G401.6 (cell line): ENCODE results near the gene CMA1.
"Not testable (repeated sequence)": the region's sequence is repeated elsewhere in the genome, so short reads cannot be mapped to it uniquely, and the experiment has no call there.

Experiments
- FAIRE-seq: peaks from 2 replicates; lab custom pipeline; 2012; peaks lifted over from hg19 to GRCh38; lab: Jason Lieb, UNC

Gene CMA1, protein sequence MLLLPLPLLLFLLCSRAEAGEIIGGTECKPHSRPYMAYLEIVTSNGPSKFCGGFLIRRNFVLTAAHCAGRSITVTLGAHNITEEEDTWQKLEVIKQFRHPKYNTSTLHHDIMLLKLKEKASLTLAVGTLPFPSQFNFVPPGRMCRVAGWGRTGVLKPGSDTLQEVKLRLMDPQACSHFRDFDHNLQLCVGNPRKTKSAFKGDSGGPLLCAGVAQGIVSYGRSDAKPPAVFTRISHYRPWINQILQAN

DNA sequence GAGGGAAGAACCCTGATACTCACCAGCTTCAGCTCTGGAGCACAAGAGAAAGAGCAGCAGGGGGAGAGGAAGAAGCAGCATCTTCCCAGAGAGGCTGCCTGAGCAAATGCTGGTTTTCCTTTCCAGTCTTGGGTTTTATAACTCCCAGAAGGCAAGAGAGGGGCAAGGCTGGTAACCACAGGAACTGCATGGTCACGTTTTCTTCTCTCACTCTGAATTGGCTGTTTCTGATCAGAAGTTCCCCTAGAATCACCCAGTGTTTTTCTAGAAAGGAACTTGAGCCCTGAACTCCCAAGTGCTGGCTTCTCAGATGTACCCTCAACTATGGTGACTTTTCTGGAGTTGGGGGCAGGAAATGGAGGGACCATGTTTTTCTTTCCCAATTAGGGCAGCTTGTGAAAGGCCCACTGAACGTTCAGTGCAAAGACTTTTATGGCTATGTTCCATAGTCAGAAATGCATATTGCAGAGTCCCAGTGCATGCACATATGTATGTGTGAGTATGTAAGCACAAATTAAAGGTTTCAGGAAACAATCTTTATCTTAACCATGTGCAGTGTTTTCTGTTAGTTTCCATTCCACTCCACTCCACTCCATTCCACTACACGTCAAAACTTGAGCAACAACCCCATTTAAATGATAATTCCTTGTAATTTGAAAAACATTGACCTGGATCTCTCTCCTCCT lies at the start of gene CMA1:
CMA1 (minus strand) TSS at position 111 of the 686 bp plus-strand sequence; CDS start at position 81, 30 bp downstream.
- no peak for FAIRE-seq

DNA sequence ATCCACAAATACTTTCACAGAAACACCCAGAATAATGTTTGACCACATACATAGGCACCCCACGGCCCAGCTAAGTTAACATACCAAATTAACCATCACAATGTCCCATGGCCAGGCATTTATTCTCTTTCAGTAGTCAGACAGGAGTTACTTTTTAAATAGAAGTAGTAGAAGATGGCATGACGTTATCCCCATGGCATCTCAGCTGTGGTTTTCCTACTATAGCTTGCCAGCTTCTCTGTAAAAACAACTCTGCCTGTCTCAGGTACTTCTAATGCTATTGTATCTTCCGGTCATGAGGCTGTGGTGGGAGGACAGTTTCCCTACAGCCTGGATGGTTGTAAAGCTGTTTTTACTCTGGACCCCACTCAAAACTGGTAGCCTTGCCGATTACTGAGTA lies 48.7 kb upstream of the CMA1 start:
- FAIRE-seq, result no peak

DNA sequence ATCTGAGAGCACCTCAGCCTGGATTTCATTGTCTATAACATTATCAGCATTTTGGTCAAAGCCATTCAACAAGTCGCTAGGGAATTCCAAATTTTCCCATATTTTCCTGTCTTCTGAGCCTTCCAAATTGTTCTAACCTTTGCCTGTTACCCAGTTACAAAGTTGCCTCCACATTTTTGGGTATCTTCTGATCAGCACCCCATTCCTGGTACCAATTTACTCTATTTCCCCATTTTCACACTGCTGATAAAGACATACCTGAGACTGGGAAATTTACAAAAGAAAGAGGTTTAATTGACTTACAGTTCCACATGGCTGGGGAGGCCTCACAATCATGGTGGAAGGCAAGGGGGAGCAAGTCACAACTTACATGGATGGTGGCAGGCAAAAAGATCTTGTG lies 41.0 kb upstream of the CMA1 start:
- not testable (repeated sequence) for FAIRE-seq

DNA sequence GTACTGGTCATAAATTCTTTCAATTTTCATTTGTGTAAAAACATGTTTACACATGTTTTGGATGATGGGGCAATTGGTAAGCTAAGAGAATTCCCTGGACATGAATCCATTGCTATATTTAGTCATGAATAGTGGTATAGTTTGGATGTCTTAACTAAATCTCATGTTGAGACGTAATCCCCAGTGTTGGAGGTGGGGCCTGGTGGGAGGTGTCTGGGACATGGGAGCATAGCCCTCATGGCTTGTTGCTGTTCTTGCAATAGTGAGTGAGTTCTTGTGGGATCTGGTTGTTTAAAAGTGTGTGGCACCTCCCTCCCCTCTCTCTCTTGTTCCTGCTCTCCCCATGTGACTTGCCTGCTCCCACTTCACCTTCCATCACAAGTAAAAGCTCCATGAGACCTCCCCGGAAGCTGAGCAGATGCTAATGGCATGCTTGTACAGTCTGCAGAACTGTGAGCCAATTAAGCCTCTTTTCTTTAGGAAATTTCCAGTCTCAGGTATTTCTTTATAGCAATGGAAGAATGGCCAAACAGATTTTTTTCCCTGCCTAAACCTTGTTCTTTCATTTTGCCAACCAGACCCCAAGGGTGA lies 34.4 kb upstream of the CMA1 start:
- no peak for FAIRE-seq

DNA sequence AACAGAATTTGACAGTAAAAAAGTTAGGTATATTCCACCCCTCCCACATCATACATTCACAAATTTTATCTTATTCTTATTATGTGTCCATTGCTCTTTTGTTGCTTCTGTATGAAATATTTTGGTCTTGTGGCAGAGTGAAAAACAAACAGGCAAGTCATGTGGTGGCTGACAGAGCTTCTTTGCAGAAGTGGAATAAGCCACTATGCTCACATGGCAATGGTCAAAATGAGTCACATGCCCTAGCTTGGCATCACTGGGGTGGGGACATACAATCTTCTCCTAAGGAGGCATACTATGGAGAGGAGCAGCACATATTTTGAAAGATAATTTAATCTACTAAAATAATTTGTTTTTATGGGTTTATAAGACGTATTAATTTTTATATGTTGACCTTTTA lies 27.7 kb upstream of the CMA1 start:
- FAIRE-seq, result no peak

DNA sequence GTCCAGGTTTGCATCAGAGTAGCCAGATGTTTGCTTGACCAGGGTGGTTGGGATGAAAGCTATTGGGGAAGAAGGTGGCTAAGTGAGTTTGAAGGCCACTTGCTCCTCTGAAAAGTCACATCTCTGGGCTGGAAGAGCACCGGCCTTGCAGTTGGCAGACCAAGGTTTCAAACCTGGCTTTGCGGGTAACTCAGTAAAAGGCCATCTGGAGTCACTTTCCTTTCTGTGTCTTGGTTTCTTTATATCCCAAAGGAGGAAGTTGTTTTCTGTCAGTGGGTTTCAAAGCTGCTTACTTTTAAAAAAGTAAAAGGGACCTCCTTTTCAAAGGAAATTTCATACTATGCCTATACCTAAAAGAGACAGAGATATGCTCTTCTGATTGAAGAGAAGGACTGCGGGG lies 26.2 kb upstream of the CMA1 start:
- FAIRE-seq, result no peak

DNA sequence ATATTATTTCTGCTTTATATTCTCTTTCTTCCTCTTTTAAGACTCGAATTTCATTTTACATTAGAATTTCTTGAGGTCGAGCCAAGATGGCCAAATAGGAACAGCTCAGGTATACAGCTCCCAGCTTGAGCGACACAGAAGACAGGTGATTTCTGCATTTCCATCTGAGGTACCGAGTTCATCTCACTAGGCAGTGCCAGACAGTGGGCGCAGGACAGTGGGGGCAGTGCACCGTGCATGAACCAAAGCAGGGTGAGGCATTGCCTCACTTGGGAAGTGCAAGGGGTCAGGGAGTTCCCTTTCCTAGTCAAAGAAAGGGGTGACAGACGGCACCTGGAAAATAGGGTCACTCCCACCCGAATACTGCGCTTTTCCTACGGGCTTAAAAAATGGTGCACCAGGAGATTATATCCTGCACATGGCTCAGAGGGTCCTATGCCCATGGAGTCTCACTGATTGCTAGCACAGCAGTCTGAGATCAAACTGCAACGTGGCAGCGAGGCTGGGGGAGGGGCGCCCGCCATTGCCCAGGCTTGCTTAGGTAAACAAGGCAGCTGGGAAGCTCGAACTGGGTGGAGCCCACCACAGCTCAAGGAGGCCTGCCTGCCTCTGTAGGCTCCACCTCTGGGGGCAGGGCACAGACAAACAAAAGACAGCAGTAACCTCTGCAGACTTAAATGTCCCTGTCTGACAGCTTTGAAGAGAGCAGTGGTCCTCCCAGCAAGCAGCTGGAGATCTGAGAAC lies 18.0 kb upstream of the CMA1 start:
- FAIRE-seq, result not testable (repeated sequence)

DNA sequence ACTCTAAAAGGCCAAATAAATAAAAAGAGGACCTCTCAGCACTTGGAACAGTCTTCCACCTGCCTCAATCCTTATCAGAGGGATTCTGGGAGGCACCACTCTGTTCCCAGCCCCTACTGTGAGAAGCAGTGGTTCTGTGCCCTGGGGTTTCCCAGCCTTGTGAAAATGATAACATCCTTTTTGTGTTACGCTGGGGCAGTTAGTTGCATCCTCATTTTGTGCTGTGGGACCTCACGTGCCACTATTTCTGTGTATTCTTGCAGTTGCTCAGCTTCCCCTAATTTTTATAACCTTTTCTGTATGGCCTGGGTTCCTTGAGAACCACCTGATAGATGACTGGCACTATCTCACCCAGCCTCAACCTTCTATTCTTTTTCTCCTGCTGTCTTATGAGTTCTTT lies 10.8 kb upstream of the CMA1 start:
- no peak for FAIRE-seq

DNA sequence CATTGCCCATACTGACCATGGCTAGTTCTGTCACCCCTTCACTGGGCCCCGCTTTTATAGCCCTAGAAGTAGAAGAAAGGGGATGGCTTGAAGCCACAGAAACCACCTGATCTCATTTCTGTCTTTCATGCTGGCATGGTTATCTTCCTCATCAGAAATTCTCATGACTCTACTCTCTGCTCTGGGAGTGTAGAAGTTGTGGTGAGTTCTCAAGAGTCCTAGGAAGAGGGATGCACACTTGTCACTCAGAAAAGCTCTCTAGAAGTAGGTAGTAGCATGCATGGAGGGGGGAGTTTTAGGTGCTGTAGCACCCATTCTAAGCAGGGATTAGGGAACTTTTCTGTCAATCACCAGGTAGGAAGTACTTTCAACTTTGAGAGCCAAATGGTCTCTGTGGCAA lies 6.1 kb upstream of the CMA1 start:
- FAIRE-seq, result no peak

DNA sequence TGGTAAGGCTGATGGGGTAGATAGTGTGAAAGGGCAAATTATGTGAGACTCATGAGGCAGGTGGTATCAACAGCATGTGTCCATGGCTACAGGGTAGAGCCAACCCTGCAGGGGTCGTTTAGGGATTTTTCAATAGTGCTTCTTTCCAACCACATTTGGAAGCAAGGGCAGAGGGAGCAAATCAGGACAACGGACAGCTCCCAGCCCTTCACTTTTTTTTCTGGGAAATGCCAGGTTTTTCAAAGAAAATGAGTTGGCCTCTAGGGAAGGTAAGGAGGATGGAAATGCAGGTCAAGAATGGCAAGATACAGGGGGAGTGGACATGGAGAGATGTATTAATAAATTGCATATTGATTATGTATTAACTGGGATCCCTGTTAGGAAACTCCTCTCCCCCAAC lies 4.9 kb upstream of the CMA1 start:
- no peak for FAIRE-seq

DNA sequence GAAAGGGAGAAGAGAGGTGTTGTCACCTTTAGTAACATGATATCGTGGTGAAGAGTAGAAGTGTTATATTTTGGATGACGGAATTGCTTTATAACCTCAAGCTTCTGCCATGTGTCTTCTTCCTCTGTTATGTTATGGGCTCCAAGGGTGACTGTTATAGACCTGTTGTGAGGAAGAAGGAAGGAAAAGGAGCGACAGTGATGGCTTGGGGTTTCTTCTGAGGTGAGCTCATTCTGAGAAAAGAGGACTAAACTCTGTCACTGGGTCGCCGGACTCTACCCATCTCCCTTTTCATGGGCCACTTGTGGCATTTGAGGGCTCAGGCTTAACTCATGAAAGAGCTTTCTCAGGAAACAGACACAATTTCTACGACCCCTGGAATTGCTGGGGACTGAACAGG lies 1.6 kb downstream of the CMA1 start:
- FAIRE-seq, result no peak

DNA sequence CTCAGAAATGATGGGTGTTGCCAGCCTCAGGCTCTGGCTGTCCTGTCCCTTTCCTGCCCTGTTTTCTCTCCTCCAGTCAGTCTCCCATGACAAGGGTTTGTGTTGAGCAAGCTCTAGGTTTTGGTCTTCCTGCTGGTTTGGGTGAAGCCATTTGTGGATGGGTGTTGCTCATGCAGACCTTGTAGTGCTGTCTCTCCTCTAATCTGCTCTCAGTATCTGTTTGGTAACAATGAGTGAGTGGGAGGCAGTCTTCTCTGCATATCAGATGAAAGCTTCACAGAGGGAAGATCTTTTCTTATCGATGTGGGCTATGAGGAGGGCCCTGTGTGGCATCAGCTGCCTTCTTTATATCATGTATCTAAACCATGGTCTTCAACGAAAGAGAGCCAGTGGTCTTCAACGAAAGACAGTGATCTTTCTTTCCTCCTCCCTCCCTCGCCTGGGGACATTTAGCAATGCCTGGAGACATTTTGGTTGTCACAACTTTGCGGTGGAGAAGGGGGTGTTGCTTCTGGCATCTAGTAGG lies 3.6 kb downstream of the CMA1 start:
- FAIRE-seq, result no peak

DNA sequence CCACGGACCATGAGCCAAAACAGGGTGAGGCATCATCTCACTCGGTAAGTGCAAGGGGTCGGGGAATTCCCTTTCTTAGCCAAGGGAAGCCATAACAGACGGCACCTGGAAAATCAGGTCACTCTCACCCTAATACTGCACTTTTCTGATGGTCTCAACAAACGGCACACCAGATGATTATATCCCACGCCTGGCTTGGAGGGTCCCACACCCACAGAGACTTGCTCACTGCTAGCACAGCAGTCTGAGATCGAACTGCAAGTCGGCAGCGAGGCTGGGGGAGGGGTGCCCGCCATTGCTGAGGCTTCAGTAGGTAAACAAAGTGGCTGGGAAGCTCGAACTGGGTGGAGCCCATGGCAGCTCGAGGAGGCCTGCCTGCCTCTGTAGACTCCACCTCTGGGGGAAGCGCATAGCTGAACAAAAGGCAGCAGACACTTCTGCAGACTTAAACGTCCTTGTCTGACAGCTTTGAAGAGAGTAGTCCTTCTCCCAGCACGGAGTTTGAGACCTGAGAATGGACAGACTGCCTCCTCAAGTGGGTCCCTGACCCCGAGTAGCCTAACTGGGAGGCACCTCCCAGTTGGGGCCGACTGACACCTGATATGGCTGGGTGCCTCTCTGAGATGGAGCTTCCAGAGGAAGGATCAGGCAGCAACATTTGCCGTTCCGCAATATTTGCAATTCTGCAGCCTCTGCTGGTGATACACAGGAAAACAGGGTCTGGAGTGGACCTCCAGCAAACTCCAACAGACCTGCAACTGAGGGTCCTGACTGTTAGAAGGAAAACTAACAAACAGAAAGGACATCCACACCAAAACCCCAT lies 16.3 kb downstream of the CMA1 start:
- not testable (repeated sequence) for FAIRE-seq

DNA sequence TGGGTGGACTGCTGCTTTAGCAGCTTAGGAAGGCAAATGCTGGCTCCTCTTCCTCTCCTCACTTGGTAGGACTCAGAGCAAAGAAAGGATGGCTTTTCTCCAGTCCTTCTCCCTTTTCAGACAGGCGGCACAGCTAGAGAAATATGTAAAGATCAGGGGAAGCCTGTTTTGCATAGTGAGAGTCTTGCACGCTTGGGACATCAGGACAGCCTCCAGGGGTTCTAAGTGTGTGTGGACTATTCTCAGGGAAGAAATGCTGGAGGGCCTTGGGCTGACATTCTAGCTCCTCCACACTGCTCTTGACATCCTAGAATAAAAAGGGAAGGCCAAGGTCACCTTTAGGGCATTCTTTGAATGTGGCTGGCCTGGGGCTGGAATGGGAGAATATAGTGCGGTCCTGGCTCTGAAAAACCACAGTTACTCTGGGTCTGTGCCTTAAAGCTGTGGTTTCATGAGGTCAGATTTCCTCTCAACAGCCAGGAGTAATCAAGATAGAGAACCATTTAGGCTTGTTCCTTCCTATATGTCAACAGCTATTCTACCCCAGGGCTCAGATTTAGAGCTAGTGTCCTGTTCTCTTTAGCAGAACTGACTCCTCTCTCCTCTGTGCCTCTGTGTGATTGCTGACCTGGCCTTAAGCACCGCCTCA lies 24.3 kb downstream of the CMA1 start:
- FAIRE-seq, result no peak

DNA sequence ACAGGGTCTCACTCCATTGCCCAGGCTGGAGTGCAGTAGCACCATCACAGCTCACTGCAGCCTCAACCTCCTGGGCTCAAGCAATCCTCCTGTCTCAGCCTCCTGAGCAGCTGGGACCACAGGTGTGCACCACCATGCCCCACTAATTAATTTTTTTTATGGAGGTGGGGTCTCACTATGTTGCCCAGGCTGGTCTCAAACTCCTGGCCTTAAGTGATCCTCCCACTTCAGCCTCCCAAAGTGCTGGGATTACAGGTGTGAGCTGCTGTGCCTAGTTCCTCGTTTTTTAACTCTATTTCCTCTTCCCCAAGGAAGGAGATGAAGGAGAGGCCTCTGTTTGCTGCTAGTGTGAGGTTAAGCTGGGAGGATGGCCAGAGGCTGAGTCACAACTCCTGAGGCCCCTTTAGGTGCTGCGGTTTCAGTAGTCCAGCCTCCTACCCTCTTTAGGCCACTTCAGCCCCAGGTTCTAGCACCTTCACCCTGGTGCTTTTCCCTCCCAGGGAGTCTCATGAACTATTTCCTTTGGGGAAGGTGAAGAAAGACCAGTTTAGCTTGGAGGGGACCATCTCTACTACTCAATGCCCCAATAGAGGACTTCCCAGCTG lies 25.3 kb downstream of the CMA1 start:
- not testable (repeated sequence) for FAIRE-seq

DNA sequence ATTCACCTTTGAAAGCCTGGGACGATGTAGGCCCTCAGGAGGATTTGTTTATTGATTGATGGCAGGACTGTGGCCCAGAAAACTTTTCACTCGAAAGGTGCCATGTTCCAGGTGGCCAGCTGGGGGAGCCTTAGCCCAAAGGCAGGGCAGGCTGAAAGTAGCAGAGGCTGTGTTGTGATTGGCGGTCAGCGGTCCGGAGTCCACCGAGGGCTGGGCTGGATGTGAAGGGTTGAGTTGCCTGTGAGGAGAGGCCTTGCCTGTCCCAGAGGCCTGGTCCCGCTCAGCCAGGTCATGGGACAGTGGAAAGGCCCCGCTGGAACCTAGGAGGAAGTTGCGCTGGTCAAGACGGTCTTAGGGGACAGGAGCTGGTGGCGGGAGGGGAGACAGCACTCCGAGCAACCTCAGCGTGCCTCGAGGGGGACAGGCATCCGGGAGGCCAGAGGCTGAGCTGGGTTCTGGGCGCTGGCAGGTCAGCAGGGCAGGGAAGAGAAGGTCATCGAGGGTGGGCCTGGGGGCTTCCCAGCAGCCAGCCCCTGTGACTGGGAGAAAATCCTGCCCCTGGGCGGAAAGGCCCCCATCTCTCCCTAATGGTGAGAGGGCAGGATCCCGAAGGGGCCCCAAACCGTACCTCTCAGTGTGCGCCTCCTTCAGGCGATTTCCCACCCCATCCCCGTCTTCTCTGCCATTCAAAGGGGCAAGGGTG lies 26.3 kb downstream of the CMA1 start:
- no peak for FAIRE-seq

DNA sequence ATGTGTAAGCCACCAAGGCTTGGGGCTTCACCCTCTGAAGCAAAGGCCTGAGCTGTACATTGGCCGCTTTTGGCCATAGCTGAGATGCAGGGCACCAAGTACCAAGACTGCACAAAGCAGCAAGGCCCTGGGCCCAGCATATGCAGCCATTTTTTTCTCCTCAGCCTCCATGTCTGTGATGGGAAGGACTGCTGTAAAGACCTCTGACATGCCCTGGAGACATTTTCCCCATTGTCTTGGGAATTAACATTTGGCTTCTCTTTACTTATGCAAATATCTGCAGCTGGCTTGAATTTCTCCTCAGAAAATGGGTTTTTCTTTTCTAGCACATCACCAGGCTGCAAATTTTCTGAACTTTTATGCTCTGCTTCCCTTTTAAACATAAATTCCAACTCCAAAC lies 28.1 kb downstream of the CMA1 start:
- not testable (repeated sequence) for FAIRE-seq

DNA sequence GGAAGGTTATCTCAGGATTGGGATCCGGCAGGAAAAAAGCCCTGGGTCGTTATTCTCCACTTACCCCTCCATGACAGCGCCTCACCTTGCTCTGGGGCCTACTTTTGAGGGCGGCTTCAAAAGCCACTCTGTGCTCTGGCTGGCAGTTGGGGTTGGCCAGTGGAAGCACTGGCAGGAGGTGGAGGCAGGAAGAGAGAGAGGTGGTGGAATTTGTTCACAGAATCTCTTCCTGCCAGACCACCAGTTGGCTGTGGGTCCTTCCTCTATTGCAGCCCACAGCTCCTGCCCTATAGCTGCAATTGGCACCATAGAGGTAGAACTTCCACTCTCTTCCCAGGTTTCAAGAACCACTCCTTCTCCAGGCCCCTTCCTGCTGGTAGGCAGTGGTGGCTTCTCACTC lies 32.8 kb downstream of the CMA1 start:
- FAIRE-seq, result no peak

DNA sequence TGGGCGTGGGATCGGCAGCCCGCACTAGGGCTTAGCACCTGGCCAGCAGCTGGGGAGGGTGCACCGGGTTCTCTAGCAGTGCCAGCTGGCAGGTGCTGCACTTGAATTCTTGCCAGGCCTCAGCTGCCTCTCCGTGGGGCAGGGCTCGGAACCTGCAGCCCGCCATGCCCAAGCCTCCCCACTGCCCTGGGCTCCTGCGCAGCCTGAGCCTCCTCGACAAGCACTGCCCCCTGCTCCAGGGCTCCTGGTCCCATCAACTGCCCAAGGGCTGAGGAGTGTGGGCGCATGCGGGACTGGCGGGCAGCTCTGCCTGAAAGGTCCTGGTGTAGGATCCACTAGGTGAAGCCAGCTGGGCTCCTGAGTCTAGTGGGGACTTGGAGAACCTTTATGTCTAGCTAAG lies 34.9 kb downstream of the CMA1 start:
- no peak for FAIRE-seq

DNA sequence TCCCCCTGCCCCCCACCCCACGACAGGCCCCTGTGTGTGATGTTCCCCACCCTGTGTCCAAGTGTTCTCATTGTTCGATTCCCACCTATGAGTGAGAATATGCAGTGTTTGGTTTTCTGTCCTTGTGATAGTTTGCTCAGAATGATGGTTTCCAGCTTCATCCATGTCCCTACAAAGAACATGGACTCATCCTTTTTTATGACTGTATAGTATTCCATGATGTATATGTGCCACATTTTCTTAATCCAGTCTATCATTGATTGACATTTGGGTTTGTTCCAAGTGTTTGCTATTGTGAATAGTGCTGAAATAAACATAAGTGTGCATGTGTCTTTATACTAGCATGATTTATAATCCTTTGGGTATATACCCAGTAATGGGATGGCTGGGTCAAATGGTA lies 37.6 kb downstream of the CMA1 start:
- not testable (repeated sequence) for FAIRE-seq
